ENCODE results near the gene KLF5.

The KLF5 gene

GRCh38 chr13:73058736-73059459, at the start of gene KLF5:
TSS of gene KLF5 (plus strand) at chr13:73059005. CDS start at chr13:73059328, 323 bp downstream.
- peak within 1 kb of the TSS; percentile 73 for H3K4me3 ChIP-seq (ENCODE audit: low read length, poor library complexity, severe bottlenecking)
- H2AFZ ChIP-seq (ENCODE audit: low read length), result peak within 1 kb of the TSS; percentile 76
- peak within 1 kb of the TSS; percentile 55 for H3K4me2 ChIP-seq (ENCODE audit: low read depth, low read length, poor library complexity, severe bottlenecking)
- peak within 1 kb of the TSS; percentile 57 for H3K9ac ChIP-seq (ENCODE audit: low read depth, low read length, poor library complexity, severe bottlenecking)
- peaks cover 5% of the 10 kb centered on the region for H3K27me3 ChIP-seq (ENCODE audit: insufficient read depth, low read length, poor library complexity, severe bottlenecking)
- H3K9me3 ChIP-seq (ENCODE audit: insufficient read depth, low read depth, low read length), result no peaks in the 10 kb centered on the region
- H3K4me1 ChIP-seq (ENCODE audit: insufficient read depth, low read length, poor library complexity, severe bottlenecking), result no peaks in the 10 kb centered on the region
- no peaks in the 10 kb centered on the region for H4K20me1 ChIP-seq (ENCODE audit: insufficient read depth, low read length, poor library complexity, severe bottlenecking)
- H3K9me2 ChIP-seq (replicated peaks; ENCODE audit: low read depth, low read length), result no peaks in the 10 kb centered on the region
- H3K79me2 ChIP-seq (ENCODE audit: insufficient read depth, low read length), result no peaks in the 10 kb centered on the region
- H3F3A ChIP-seq (ENCODE audit: low read depth), result no peaks in the 10 kb centered on the region
- TF ChIP-seq, protein P1, sequence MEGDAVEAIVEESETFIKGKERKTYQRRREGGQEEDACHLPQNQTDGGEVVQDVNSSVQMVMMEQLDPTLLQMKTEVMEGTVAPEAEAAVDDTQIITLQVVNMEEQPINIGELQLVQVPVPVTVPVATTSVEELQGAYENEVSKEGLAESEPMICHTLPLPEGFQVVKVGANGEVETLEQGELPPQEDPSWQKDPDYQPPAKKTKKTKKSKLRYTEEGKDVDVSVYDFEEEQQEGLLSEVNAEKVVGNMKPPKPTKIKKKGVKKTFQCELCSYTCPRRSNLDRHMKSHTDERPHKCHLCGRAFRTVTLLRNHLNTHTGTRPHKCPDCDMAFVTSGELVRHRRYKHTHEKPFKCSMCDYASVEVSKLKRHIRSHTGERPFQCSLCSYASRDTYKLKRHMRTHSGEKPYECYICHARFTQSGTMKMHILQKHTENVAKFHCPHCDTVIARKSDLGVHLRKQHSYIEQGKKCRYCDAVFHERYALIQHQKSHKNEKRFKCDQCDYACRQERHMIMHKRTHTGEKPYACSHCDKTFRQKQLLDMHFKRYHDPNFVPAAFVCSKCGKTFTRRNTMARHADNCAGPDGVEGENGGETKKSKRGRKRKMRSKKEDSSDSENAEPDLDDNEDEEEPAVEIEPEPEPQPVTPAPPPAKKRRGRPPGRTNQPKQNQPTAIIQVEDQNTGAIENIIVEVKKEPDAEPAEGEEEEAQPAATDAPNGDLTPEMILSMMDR (conservative IDR thresholded peaks at IDR 0.05; ENCODE audit: low read length), result no peak
- no peak for TF ChIP-seq EZH2phosphoT487 (IDR thresholded peaks at IDR 0.05; ENCODE audit: borderline replicate concordance)
- no peaks in the 10 kb centered on the region for H3K36me3 ChIP-seq (ENCODE audit: insufficient read depth, low read length)

- H3K4me2 ChIP-seq (ENCODE audit: low read depth, low read length, poor library complexity, severe bottlenecking), result no peak overlapping the region
- no peaks in the 10 kb centered on the region for H3K79me2 ChIP-seq (ENCODE audit: insufficient read depth, low read length)
- H3K9me3 ChIP-seq (ENCODE audit: insufficient read depth, low read depth, low read length), result no peaks in the 10 kb centered on the region
- no peaks in the 10 kb centered on the region for H3F3A ChIP-seq (ENCODE audit: low read depth)
- no peak overlapping the region for H3K9ac ChIP-seq (ENCODE audit: low read depth, low read length, poor library complexity, severe bottlenecking)
- H3K4me1 ChIP-seq (ENCODE audit: insufficient read depth, low read length, poor library complexity, severe bottlenecking), result no peaks in the 10 kb centered on the region
- H3K9me2 ChIP-seq (replicated peaks; ENCODE audit: low read depth, low read length), result no peaks in the 10 kb centered on the region
- H3K4me3 ChIP-seq (ENCODE audit: low read length, poor library complexity, severe bottlenecking), result no peak overlapping the region
- H3K36me3 ChIP-seq (ENCODE audit: insufficient read depth, low read length), result no peaks in the 10 kb centered on the region
- no peak overlapping the region for H2AFZ ChIP-seq (ENCODE audit: low read length)
- H4K20me1 ChIP-seq (ENCODE audit: insufficient read depth, low read length, poor library complexity, severe bottlenecking), result no peaks in the 10 kb centered on the region
- no peaks in the 10 kb centered on the region for H3K27me3 ChIP-seq (ENCODE audit: insufficient read depth, low read length, poor library complexity, severe bottlenecking)
- no peak for TF ChIP-seq EZH2phosphoT487 (IDR thresholded peaks at IDR 0.05; ENCODE audit: borderline replicate concordance)
Measured at GRCh38 chr13:73011751-73012150, 47.1 kb upstream of the KLF5 start.

DNA sequence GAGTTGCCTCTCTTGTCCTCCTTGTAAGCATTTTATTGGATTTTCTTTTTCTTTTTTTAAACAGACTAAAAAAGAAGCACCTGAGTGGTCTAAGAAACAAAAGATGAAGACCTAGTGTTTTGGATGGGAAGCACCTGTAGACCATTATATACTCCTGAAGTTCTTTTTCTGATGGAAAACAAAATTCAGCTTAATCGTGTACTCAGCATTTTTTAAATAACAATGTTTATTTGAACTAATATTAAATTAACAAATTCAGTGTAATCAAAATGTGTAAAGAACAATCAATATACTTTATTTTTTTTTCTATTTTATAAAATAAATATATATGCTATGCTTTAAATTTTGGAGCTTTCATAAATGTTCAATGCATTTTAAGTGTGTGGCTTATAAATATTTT, 43.0 kb upstream of the KLF5 start:
- Histone ChIP-seq H3K4me1 (ENCODE audit: insufficient read depth, low read length, poor library complexity, severe bottlenecking) (no peaks in the 10 kb centered on the region), H3K9me3 (ENCODE audit: insufficient read depth, low read depth, low read length) (no peaks in the 10 kb centered on the region), H4K20me1 (ENCODE audit: insufficient read depth, low read length, poor library complexity, severe bottlenecking) (no peaks in the 10 kb centered on the region), H2AFZ (ENCODE audit: low read length) (no peak overlapping the region), H3K4me3 (ENCODE audit: low read length, poor library complexity, severe bottlenecking) (no peak overlapping the region), H3K27me3 (ENCODE audit: insufficient read depth, low read length, poor library complexity, severe bottlenecking) (no peaks in the 10 kb centered on the region), H3K9ac (ENCODE audit: low read depth, low read length, poor library complexity, severe bottlenecking) (no peak overlapping the region), H3K79me2 (ENCODE audit: insufficient read depth, low read length) (no peaks in the 10 kb centered on the region), H3K9me2 (replicated peaks; ENCODE audit: low read depth, low read length) (no peaks in the 10 kb centered on the region), H3K36me3 (ENCODE audit: insufficient read depth, low read length) (no peaks in the 10 kb centered on the region), H3K4me2 (ENCODE audit: low read depth, low read length, poor library complexity, severe bottlenecking) (no peak overlapping the region), H3F3A (ENCODE audit: low read depth) (no peaks in the 10 kb centered on the region)
- TF ChIP-seq, protein P1 (conservative IDR thresholded peaks at IDR 0.05; ENCODE audit: low read length), result no peak
- no peak for TF ChIP-seq EZH2phosphoT487 (IDR thresholded peaks at IDR 0.05; ENCODE audit: borderline replicate concordance)

DNA sequence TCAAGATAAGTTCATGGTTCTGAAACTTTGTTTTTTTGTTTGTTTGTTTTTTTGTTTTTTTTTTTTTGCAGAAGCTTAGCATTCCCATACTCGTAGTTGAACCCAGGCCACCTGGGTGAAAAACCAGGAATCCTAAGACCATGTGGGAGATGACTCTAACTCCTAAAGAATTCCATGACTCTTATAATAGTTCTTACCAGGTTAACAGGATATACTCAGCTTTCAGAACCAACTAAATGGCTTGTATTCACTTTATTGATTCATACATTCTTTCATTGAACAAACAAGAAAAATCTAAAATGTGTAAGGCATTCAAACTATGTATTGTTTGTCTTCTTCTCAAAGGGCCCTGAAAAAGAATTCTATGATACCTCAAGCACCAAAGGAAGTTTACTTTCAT, 40.5 kb upstream of the KLF5 start:
- TF ChIP-seq, protein P1 (conservative IDR thresholded peaks at IDR 0.05; ENCODE audit: low read length), result no peak
- no peak for TF ChIP-seq EZH2phosphoT487 (IDR thresholded peaks at IDR 0.05; ENCODE audit: borderline replicate concordance)
- Histone ChIP-seq H3K9me3 (ENCODE audit: insufficient read depth, low read depth, low read length) (no peaks in the 10 kb centered on the region), H3K9ac (ENCODE audit: low read depth, low read length, poor library complexity, severe bottlenecking) (no peak overlapping the region), H3K4me2 (ENCODE audit: low read depth, low read length, poor library complexity, severe bottlenecking) (no peak overlapping the region), H3K27me3 (ENCODE audit: insufficient read depth, low read length, poor library complexity, severe bottlenecking) (no peaks in the 10 kb centered on the region), H3K36me3 (ENCODE audit: insufficient read depth, low read length) (no peaks in the 10 kb centered on the region), H3F3A (ENCODE audit: low read depth) (no peaks in the 10 kb centered on the region), H2AFZ (ENCODE audit: low read length) (no peak overlapping the region), H3K9me2 (replicated peaks; ENCODE audit: low read depth, low read length) (no peaks in the 10 kb centered on the region), H3K4me3 (ENCODE audit: low read length, poor library complexity, severe bottlenecking) (no peak overlapping the region), H3K79me2 (ENCODE audit: insufficient read depth, low read length) (no peaks in the 10 kb centered on the region), H4K20me1 (ENCODE audit: insufficient read depth, low read length, poor library complexity, severe bottlenecking) (no peaks in the 10 kb centered on the region), H3K4me1 (ENCODE audit: insufficient read depth, low read length, poor library complexity, severe bottlenecking) (no peaks in the 10 kb centered on the region)

All from Loucy (cell line).